Epithelial cell of prostate (primary cell): ENCODE measurements around the gene ZDBF2.
A peak's percentile ranks its signal among the peaks of the same experiment; 100 is the strongest.
"Not testable (repeated sequence)": the region's sequence is repeated elsewhere in the genome, so short reads cannot be mapped to it uniquely, and the experiment has no call there.

Experiments
- DNase-seq: peaks from one replicate; pipeline ENCODE4 v3.0.0-alpha.2; 2011; ENCODE audit warnings: low read depth, low spot score
- H3K27ac ChIP-seq: fragments of 450-650 bp; 2 replicates; pipeline ENCODE4 v1.5.1; 2017; ENCODE audit warnings: mild to moderate bottlenecking

ZDBF2 gene

GRCh38 chr2:206274434-206275311, at the start of gene ZDBF2:
Gene ZDBF2 (plus strand): TSS chr2:206274663. CDS start chr2:206281850, 7,187 bp downstream.
- peak within 1 kb of the TSS; percentile 33 for H3K27ac ChIP-seq
- no peak for DNase-seq

GRCh38 chr2:206225435-206226232, 48.8 kb upstream of the ZDBF2 start:
- no peak overlapping the region for H3K27ac ChIP-seq
- no peak for DNase-seq

DNA sequence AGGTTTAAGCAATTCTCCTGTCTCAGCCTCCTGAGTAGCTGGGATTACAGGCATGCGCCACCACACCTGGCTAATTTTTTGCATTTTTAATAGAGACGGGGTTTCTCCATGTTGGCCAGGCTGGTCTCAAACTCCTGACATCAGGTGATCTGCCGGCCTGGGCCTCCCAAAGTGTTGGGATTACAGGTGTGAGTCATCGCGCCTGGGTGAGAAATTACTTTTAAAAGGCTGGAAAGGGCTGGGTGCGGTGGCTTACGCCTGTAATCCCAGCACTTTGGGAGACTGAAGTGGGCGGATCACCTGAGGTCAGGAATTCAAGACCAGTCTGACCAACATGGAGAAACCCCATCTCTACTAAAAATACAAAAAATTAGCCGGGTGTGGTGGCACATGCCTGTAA, 45.8 kb upstream of the ZDBF2 start:
- H3K27ac ChIP-seq: not testable (repeated sequence)

GRCh38 chr2:206229642-206230041, 44.8 kb upstream of the ZDBF2 start:
- no peak for DNase-seq
- H3K27ac ChIP-seq: peak overlapping the region; percentile 15

More for the DNA sequence above, 45.8 kb upstream of the ZDBF2 start:
- DNase-seq: not testable (repeated sequence)

DNA sequence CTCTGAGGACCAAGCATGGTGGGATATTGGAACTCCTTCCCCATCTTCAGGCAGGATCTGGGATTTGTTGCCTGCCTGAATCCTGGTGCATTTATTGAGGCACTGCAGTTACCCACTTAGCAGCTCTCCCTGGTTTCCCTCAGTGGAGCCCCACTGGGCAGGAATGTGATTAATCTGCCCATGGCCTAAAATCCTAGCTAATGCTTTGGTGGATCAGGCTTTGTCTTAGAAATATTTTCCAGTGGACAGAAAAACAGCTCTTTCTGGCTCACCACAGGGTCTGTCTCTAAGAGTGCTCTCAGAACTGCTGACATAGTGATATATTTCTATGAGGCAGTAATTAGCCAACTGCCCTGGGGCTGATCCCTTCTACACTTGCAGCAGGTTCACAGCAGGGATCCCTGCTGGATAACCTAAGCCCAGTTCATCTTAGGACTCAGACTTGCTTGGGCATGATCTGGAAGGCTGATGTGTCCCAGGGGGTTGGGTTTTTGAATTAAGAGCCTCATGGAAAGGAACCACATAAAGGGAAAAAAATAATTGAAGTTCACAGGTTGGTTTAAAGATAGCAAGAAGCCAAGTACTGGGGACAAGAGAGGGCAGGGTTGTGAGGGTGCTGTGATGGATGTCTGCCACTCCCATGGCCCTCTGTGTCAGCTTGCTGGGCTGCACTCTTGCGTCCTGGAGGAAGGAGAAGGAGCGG, 44.3 kb upstream of the ZDBF2 start:
- H3K27ac ChIP-seq: peak overlapping the region; percentile 15
- peak; percentile 40 for DNase-seq

DNA sequence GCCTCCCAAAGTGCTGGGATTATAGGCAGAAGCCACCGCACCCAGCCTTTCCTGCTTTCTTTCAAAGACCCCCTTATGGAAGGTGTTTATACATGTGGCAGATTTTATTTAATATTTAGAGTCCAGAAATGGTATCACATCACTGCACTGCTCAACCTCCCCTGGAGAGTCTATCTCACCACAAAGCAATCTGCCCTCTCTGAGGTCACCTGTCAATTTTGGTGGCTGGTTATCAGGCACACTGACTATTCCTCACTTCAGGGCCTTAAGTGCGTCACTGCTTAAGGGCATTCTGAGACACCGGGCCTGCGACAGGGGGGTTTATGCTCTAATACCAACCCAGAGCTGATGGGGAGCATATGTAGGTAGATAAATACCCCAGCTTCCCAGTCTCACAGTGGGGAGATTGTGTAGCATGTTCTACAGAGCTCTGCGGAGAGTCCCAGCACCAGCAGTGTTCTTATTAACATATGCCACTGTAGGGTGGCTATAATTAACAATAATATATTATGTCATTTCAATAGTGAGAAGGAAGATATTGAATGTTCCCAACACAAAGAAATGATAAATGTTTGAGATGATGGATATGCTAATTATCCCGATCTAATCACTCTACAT, 42.7 kb upstream of the ZDBF2 start:
- no peak overlapping the region for H3K27ac ChIP-seq
- no peak for DNase-seq

GRCh38 chr2:206232287-206233035, 42.0 kb upstream of the ZDBF2 start:
- no peak overlapping the region for H3K27ac ChIP-seq
- DNase-seq: no peak

- H3K27ac ChIP-seq: no peak overlapping the region
- DNase-seq: no peak
These were observed 35.3 kb upstream of the ZDBF2 start for GRCh38 chr2:206239157-206239556.

GRCh38 chr2:206240327-206240726, 34.1 kb upstream of the ZDBF2 start:
- H3K27ac ChIP-seq: no peak overlapping the region
- DNase-seq: no peak

GRCh38 chr2:206241736-206242135, 32.7 kb upstream of the ZDBF2 start:
- DNase-seq: no peak
- no peak overlapping the region for H3K27ac ChIP-seq

- no peak for DNase-seq
- H3K27ac ChIP-seq: no peak overlapping the region
These were observed 29.2 kb upstream of the ZDBF2 start for GRCh38 chr2:206245265-206245672.

DNA sequence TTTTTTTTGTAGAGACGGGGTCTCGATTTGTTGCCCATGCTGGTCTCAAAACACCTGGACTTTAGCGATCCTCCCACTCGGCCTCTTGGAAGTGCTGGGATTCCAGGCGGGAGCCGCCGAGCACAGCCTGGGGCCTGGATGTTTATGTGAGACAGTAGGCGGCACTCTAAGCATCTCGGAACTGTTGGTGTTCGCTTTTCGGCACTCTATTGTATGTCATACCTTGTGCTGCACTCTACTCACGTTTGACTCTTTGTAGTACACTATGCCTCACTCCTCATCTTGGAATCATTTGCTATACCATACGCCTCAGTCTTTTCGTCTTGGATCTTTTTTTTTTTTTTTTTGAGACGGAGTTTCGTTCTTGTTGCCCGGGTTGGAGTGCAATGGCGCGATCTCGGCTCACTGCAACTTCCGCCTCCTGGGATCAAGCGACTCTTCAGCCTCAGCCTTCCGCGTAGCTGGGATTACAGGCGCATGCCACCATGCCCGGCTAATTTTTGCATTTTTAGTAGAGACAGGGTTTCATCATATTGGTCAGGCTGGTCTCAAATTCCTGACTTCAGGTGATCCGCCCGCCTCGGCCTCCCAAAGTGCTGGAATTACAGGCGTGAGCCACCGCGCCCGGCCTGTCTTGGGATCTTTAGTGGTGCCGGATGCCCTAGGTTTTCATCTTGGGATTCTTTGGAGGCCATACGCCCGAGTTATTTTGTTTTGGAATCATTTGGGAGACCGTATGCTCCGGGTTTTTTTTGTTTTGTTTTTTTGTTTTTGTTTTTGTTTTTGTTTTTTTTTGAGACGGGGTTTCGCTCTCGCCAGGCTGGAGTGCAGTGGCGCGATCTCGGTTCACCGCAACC, 24.2 kb upstream of the ZDBF2 start:
- no peak for DNase-seq
- no peak overlapping the region for H3K27ac ChIP-seq

DNA sequence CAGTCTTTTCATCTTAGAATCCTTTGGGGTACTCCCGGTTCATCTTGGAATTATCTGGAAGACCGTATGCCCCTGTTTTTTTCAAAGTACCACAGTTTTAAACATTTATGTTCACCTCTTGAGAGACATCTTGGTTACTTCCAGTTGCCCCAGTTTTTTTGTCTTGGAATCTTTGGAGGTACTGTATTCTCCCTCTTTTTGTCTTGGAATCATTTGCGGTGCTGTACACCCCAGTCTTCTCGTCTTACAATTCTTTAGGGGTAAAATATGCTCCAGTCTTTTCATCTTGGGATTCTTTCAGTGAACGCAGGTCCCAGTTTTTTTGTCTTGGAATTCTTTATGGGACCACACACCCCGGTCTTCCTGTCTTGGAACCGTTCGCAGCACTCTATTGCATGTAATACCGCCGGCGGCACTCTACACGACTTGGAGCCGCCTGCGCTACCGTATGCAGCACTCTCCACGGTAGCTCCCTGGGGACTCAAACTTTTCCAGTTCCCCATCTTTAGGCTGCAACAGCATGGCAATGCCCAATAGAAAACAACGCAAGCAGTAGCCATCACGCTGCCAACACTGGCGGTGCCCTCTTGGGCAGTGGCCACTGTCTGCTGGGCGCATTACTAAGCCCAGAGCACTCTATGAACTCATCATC, 21.2 kb upstream of the ZDBF2 start:
- no peak for DNase-seq
- no peak overlapping the region for H3K27ac ChIP-seq

- H3K27ac ChIP-seq: no peak overlapping the region
- no peak for DNase-seq
These were observed 20.7 kb upstream of the ZDBF2 start for GRCh38 chr2:206253777-206254166.

- DNase-seq: no peak
These were observed 19.5 kb upstream of the ZDBF2 start for GRCh38 chr2:206255003-206255402.

DNA sequence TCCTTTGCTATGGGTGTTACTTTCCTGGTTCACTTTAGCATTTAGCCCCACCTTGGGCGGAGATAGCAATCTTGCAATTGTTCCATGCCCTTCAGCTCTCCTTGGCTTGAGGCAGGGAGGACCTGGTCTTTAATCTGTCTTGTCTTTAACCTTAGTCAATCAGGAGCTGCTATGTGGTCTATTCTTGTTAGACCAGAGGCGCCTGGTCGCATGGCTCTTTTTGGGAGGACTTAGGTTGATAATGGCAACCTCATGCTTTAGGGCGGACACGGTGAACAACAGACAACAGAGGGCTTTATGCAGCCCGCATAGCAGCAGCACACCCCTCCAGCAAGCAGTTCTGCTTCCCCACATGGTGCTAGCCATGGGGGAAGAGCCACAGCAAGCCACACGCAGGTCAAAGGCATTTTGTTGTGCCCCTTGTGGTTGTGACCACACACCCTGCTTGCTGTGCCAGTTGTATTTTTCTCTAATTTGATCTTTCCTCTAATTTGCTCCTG, 17.7 kb upstream of the ZDBF2 start:
- H3K27ac ChIP-seq: no peak overlapping the region
- no peak for DNase-seq

More at GRCh38 chr2:206255003-206255402, 19.5 kb upstream of the ZDBF2 start:
- no peak overlapping the region for H3K27ac ChIP-seq

GRCh38 chr2:206257350-206257749, 17.1 kb upstream of the ZDBF2 start:
- DNase-seq: no peak
- H3K27ac ChIP-seq: no peak overlapping the region

DNA sequence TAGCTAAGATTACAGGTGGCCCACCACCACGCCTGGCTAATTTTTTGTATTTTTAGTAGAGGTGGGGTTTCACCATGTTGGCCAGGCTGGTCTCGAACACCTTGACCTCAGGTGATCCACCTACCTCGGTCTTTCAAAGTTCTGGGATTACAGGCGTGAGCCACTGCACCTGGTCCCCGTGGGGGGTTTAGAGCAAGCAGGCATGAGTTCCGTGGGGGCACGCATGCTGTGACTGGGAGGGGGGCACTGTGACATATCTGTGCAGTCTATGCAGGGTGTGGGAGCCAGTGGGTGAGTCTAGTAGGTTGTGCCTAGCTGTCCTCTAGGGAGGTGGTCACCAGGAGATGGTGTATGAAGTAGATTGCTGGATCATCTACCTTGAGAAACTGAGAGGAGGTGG, 16.6 kb upstream of the ZDBF2 start:
- no peak overlapping the region for H3K27ac ChIP-seq
- no peak for DNase-seq
